ENCODE measurements around the gene PHACTR2.

PHACTR2 gene

DNA sequence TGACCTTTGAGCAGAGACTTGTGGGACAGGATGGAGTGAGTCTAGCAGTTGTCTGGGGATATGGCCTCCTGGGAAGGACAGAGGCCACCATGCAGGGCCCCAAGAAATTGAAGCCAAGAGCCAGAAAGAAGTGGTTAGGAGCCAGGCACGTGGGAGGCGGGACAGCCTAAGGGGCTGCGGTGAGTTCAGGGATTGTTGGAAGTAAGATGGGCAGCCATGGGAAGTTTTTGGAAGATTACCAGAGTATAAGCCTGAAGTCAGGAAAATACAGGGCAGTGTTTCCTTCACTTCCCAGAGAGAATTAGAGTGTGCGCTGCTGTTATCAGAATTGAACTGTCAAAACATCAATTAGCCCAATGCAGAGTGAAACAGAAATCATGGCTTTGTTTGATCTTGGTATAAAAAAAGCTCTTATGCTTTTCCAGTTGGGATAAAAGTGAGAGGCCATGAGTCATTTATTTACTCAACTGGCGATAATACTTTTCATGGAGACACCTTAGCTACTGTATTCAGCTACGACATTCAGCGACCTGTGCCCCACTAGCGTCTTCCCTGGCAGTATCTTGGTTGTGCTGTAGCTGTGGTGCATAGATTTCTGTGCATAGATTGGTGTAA lies 66.9 kb downstream of the PHACTR2 start:
- peak overlapping the region; percentile 63 for H3K27ac ChIP-seq
- TF ChIP-seq ZFX (IDR thresholded peaks at IDR 0.05): no peak
- TF ChIP-seq, protein P1, sequence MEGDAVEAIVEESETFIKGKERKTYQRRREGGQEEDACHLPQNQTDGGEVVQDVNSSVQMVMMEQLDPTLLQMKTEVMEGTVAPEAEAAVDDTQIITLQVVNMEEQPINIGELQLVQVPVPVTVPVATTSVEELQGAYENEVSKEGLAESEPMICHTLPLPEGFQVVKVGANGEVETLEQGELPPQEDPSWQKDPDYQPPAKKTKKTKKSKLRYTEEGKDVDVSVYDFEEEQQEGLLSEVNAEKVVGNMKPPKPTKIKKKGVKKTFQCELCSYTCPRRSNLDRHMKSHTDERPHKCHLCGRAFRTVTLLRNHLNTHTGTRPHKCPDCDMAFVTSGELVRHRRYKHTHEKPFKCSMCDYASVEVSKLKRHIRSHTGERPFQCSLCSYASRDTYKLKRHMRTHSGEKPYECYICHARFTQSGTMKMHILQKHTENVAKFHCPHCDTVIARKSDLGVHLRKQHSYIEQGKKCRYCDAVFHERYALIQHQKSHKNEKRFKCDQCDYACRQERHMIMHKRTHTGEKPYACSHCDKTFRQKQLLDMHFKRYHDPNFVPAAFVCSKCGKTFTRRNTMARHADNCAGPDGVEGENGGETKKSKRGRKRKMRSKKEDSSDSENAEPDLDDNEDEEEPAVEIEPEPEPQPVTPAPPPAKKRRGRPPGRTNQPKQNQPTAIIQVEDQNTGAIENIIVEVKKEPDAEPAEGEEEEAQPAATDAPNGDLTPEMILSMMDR (conservative IDR thresholded peaks at IDR 0.05): no peak

DNA sequence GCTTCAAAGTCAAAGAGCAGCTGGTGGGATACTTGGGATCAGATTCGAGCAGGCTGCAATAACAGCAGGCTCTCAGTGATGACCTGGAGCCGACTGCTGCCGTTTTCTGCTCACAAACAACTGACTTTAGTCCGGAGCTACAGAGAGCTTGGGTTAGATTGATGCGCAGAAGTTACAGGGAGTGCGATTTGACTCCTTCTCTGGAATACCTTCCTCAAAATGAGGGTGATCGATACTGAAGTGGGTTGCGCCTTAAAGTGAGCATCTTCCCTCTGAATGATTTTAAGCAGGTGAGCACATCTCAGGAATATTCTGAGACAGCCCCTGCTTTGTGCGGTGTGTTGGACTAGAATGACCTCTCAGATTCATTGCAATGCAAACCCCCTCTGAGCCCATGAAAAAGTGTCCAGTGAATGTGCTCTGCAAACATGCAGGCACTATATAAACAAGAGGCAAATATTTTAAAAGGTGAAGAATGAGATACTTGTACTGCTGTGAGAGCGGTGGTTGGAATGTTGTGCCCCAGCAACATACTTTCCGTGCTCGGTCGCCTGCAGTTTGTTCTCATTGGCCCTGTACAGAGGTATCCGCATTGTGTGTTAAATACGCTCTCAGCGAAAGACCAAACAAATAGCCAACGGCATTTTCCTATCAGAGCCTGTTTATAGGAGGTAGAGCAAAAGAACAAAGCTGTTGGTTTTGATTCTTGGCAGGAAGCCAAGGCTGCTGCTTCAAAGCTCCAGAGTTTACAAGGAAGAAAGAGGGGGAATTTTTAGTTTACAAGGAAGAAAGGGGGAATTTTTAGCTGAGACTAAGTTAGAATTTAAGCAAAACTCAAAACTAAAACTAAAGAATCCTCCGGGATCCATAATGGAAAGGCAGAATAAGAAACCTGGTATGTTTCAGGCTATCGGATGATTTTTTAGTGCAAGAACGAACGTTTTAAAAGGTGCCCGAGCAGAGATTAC lies 67.7 kb downstream of the PHACTR2 start:
- peak overlapping the region; percentile 63 for H3K27ac ChIP-seq
- TF ChIP-seq, protein P1 (conservative IDR thresholded peaks at IDR 0.05): no peak
- no peak for TF ChIP-seq ZFX (IDR thresholded peaks at IDR 0.05)

DNA sequence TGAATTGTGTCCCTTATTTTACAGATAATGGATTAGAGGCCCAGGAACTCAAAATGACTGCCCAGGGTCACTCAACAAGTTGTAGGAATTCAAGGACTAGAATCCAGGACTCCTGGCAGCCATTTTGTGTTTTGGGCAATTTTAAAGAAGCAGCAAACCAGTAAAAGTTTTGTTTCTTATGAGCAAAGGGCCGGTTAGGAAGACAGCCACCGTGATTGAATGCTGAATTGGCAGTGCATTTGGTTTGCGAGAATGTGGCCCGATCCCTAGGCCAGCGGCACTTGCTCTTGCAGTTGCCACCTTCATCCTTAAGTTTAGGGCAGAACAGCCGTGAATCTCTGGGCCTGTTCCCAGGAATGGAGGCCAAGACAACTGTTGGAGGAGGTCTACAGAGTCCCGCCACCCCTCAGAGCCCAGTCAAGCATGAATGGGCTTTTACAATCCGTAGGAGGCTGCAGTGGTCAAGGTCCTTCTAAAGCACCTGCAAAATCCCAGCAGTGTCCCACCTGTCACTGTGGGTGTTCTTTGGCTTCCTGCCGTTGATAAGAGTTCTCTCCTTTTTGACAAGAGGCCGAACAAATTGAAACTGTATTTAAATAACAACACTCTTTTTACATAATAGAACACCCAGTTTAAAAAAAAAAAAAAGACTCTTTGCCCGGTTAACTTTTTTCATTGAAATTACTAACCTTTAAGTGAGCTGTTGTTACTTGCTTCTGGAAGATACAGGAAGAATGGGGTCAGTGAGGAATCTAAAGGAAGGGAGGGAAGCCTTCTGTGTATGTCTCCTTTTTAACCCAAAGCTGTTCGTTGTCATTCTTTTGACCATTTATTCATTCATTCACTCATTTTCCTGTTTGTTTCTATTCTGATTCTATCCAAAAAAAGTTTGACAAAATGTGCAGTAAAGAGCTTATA lies 68.7 kb downstream of the PHACTR2 start:
- peak overlapping the region; percentile 63 for H3K27ac ChIP-seq
- TF ChIP-seq, protein P1 (conservative IDR thresholded peaks at IDR 0.05): no peak
- no peak for TF ChIP-seq ZFX (IDR thresholded peaks at IDR 0.05)

DNA sequence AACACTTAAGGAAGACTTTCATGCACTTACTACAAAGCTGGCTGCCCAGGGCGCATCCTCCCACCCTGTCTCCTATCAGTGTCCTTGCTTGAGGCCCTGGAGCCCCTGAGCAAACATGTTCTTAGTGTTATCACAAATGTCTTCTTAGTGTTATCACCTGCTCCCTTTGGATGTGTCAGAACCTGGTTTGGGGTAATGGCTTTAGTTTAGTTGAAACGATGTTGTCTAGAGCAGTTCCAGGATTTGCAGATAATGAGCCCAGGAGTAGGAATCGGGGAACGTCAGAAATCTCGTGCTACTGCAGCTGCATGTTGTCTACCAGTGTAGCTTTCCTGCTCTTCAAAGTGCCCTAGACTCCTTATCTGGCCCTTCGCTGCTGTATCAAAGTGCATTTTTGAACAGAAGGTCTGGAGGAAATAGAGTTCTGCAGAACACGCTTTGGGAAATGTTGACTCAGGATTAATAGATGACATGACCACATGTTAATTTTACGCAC lies 69.6 kb downstream of the PHACTR2 start:
- H3K27ac ChIP-seq: no peak overlapping the region

DNA sequence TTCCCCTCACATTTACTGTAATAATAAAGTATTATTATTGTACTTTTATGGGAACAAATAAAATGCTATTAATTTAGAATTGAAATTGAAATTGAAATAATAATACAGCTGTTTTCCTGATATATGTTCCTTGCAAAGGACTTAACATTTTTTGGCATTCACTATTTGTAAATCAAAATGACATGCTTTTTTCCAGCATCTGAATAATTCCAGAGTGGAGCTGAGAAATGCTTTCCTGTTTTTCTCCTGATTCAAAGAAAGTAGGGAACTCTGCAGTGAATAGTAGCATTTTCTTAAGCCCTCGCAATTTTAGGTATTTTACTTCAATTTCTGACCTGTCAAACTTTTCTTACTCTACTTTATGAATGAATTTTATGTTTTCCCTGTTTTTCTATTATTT lies 72.1 kb downstream of the PHACTR2 start:
- H3K27ac ChIP-seq: no peak overlapping the region
- TF ChIP-seq ZFX (IDR thresholded peaks at IDR 0.05): no peak
- TF ChIP-seq, protein P1 (conservative IDR thresholded peaks at IDR 0.05): no peak

More for the DNA sequence above, 69.6 kb downstream of the PHACTR2 start:
- no peak for TF ChIP-seq ZFX (IDR thresholded peaks at IDR 0.05)
- TF ChIP-seq, protein P1 (conservative IDR thresholded peaks at IDR 0.05): no peak

DNA sequence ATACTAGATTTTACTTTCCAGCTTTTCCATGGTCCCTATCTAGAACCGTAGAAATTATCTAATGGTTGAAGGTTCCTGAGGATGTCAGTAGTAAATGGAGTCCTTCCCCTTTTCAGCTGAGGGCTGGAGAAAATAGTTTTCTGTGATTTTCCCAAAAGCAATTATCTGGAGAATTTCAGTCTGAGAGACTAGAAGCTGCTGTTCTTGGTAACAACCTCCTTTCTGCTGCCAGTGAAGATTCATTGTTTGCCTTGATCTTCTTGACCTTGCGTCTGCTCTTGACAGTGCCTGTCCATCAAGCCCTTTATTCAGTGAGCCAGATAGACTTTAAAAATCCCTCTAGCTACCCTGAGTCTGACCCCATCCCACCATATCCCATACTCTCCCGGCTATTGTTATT lies 73.1 kb downstream of the PHACTR2 start:
- H3K27ac ChIP-seq: no peak overlapping the region
- TF ChIP-seq, protein P1 (conservative IDR thresholded peaks at IDR 0.05): no peak
- TF ChIP-seq ZFX (IDR thresholded peaks at IDR 0.05): no peak
